Pancreas (tissue), 10 donors: ENCODE data around the gene CASZ1. TPM values are rescaled to one million over a fixed set of nuclear protein-coding genes. Genes with fewer than 3 reads are reported as not detected.
A peak's percentile ranks its signal among the peaks of the same experiment; 100 is the strongest.

Experiments
- ATAC-seq, 4 donors: fragments of 200-7000 bp; cut with Tn5 transposase; one replicate each; pipeline versions ENCODE4 v1.8.0 to v1.9.1; 2020; ENCODE audit warnings: mild to moderate bottlenecking in 4 of 4, moderate library complexity in 4 of 4
- DNase-seq, 6 donors: peaks; one replicate each; pipeline ENCODE4 v3.0.0-alpha.2; 2020
- FAIRE-seq: peaks from 2 replicates; lab custom pipeline; 2012; peaks lifted over from hg19 to GRCh38; lab: Jason Lieb, UNC
- H3K27ac ChIP-seq, 4 donors: fragments of 200-600 bp; sonication (generic); 1 replicate in 3 of 4; 2 replicates in 1 of 4; pipeline versions ENCODE4 v1.5.0 to v1.8.0; 2020
- H3K27me3 ChIP-seq, 4 donors: fragments of 200-600 bp; one replicate each; pipeline ENCODE4 v1.8.0; 2021
- H3K36me3 ChIP-seq, 3 donors: fragments of 200-600 bp; sonication (generic) in 1 of 3; one replicate each; pipeline versions ENCODE4 v1.5.0 to v1.8.0; 2020 to 2021
- H3K4me1 ChIP-seq, 3 donors: fragments of 200-600 bp; one replicate each; pipeline ENCODE4 v1.8.0; 2021
- H3K4me3 ChIP-seq, 4 donors: fragments of 200-600 bp; sonication (generic) in 2 of 4; one replicate each; pipeline versions ENCODE4 v1.5.0 to v1.8.0; 2020 to 2021
- H3K9me3 ChIP-seq, 4 donors: fragments of 200-600 bp; one replicate each; pipeline ENCODE4 v1.8.0; 2021
- WGBS, 2 donors: extraction: QIAGEN DNeasy Blood & Tissue Kit; methylation state at CpG; one replicate each; pipeline ENCODE4 v1.1.7; 2013; 5-methylcytosine and 5-hydroxymethylcytosine counted together
- intact Hi-C, 3 donors: fragments of 100-400 bp; cut with DNase I; formaldehyde crosslinking; loops; one replicate each; pipeline versions ENCODE4 v1.11.1 to v1.14.2; 2022
- polyA plus RNA-seq, 2 donors: library from polyadenylated mRNA; stranded (reverse); fragments of 200-250 nt; gene quantifications; one replicate each; pipeline ENCODE4 v1.2.3, GENCODE V29; 2013
- total RNA-seq, 6 donors: library from RNA; stranded (reverse); fragmentation: NEBNext Ultra II Directional in 4 of 6; extraction: Animal tissue kit (Norgen Biotek cat#: 25700) in 4 of 6; gene quantifications; one replicate each; pipeline versions ENCODE4 v1.2.1 to v1.2.4, GENCODE V29; 2021 to 2023
- TF ChIP-seq, protein P1 (sequence below), 4 donors: fragments of 200-600 bp; sonication (generic) in 3 of 4; IDR thresholded peaks; one replicate each; pipeline versions ENCODE4 v1.5.0 to v1.8.0; 2021; ENCODE audit warnings: antibody characterized with exemption in 4 of 4
- donor health status: healthy with polysubstance abuse.
- donor health status: DM: no; HTN: no; CAD: no; lungs with moderate emphysema.
- donor health status: DM: no; HTN: no; CAD: no.
- donor health status: control.
- donor health status: control.
- donor health status: Bipolar disorder and iron deficiency.
- donor health status: DM: yes; HTN: yes; CAD: no.
- donor health status: DM: no; HTN: no; CAD: no.
- donor health status: DM: no; HTN: no; CAD: no.
- donor health status: DM: yes; HTN: yes; CAD: no.

Gene CASZ1
- total and polyA plus RNA-seq, 8 donors: 6.7 to 18.9 (median 13.8) TPM

DNA sequence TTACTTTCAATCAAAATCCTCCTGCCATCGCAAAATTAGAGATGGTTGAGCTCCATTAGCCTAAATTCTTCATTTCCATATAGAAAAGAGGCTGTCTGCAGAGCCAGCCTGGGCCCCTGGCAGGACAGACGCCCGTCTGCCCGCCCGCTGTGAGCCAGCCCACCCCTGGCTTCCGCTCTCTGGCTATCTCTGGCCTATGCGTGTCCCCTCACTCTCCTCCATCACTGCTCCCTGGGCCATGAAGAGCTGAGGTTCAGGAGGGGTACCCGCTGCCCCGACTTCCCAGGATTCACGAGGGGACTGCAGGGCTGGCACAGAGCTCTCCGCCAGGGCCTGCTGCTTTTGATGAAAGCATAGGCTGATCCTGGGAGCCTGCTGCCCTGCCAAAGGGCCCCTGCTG lies 117.6 kb downstream of the CASZ1 start:
- FAIRE-seq (no peak), DNase-seq (no peak), ATAC-seq (no peak)
- no peak overlapping the region for H3K27ac ChIP-seq
- peaks cover 6 to 29% (median 22%) of the 10 kb centered on the region in 3 donors for H3K4me1 ChIP-seq
- no peaks in the 10 kb centered on the region for H3K27me3 ChIP-seq
- no peaks in the 10 kb centered on the region for H3K36me3 ChIP-seq
- no peak overlapping the region for H3K4me3 ChIP-seq
- H3K9me3 ChIP-seq: no peaks in the 10 kb centered on the region
- 95 to 96% methylated on average over 11 of the region's 11 CpGs for WGBS, 2 donors
- TF ChIP-seq, protein P1, sequence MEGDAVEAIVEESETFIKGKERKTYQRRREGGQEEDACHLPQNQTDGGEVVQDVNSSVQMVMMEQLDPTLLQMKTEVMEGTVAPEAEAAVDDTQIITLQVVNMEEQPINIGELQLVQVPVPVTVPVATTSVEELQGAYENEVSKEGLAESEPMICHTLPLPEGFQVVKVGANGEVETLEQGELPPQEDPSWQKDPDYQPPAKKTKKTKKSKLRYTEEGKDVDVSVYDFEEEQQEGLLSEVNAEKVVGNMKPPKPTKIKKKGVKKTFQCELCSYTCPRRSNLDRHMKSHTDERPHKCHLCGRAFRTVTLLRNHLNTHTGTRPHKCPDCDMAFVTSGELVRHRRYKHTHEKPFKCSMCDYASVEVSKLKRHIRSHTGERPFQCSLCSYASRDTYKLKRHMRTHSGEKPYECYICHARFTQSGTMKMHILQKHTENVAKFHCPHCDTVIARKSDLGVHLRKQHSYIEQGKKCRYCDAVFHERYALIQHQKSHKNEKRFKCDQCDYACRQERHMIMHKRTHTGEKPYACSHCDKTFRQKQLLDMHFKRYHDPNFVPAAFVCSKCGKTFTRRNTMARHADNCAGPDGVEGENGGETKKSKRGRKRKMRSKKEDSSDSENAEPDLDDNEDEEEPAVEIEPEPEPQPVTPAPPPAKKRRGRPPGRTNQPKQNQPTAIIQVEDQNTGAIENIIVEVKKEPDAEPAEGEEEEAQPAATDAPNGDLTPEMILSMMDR (IDR thresholded peaks at IDR 0.05): no peak
- intact Hi-C loops: no loop called here

DNA sequence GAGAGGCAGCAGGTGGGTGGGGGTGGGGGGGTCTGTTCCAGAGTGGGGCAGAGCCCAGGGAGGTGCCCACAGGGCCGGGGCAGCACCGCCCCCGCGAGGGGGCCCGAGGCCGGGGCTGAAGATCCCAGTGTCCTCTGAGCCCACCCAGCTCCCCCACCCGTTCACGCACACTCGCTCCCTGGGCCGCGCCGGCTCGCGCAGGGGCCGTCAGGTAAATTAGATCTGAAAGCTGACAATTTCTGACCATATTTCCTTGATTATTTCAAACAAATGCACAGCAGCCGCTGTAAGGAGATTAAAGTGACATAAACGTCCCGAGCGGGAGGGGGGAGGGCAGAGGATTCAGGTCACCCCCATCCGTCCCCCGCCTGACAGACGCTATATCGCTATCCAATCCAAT lies 118.0 kb downstream of the CASZ1 start:
- ATAC-seq (no peak), DNase-seq (no peak), FAIRE-seq (no peak)
- Histone ChIP-seq H3K36me3 (no peaks in the 10 kb centered on the region), H3K27ac (no peak overlapping the region), H3K4me1 (peaks cover 6 to 29% (median 22%) of the 10 kb centered on the region in 3 donors), H3K9me3 (no peaks in the 10 kb centered on the region), H3K27me3 (no peaks in the 10 kb centered on the region), H3K4me3 (no peak overlapping the region)
- intact Hi-C loops: no loop called here
- TF ChIP-seq, protein P1 (IDR thresholded peaks at IDR 0.05): no peak
- 94 to 96% methylated on average over 23 of the region's 23 CpGs for WGBS, 2 donors

DNA sequence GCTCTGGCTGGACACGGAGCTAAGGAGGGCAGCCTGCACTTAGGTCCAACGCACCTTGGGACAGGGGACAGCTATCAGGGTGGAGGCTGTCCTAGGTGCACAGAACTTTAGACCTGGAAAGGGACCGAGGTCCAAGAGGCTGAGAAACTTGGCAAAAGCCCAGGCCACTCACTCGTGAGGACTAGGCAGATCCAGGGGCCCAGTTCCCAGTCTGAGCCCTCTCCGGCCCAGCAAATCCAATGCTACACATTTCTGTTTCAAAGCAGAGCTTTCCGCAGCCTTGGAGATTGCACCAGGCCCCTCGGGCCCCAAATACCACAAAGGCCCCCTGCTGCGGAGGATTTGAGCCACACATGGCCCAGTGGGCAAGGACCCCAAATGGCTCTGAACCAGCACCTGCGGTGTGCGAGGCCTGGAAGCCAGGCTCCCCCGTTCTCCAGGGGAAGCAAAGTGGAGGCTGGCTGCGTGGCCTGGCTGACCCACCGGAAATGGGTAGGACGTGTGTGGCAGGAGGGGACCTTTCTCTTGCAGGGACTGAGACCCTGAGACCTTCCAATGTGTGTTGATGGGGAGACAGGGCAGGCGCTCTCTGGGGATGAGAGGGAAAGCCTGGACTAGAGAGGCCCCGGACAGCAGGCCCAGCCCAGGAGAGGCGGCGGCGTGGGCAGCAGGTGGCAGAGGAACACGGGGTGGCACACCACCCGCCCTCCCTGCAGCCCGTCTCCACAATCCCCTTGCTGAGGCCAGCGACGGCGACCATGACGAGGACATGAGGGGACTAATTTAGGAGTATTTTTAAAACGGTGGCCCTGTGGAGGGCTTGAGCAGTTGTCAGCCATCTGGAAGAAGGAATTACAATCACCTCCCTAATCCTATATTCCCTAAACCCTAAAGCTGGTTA lies 118.7 kb downstream of the CASZ1 start:
- H3K4me1 ChIP-seq: peaks cover 6 to 23% (median 16%) of the 10 kb centered on the region in 3 donors
- no peak overlapping the region for H3K4me3 ChIP-seq
- no peaks in the 10 kb centered on the region for H3K9me3 ChIP-seq
- ATAC-seq: peak in 3 of 4 donors; percentile 5 to 18 (median 10)
- no peak for FAIRE-seq
- no peaks in the 10 kb centered on the region for H3K36me3 ChIP-seq
- no peak overlapping the region for H3K27ac ChIP-seq
- intact Hi-C loops: no loop called here
- no peaks in the 10 kb centered on the region for H3K27me3 ChIP-seq
- 76 to 77% methylated on average over 27 of the region's 27 CpGs for WGBS, 2 donors
- DNase-seq: peak in 1 of 6 donors; percentile 48
- TF ChIP-seq, protein P1 (IDR thresholded peaks at IDR 0.05): no peak

DNA sequence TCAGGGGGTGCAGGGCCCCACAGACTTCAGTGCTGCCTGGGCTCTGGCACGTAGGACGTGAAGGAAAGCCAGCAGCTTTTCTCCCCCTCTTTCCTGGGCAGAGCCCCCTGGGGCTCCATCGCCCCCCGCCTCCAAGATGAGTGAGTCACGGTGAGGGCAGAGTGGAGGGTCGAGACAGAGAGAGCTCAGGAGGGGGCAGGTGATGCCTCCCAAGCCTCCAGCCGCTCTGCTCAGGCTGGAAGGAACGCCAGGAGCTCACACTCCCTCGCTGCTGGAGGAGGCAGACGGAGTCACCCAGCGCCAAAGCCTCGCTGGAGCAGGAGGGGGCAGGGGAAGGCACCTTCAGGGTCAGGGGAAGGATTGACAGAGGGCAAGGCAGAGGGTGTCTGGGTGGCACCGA lies 119.5 kb downstream of the CASZ1 start:
- H3K4me1 ChIP-seq: peaks cover 6 to 15% (median 8%) of the 10 kb centered on the region in 3 donors
- no peaks in the 10 kb centered on the region for H3K36me3 ChIP-seq
- DNase-seq: no peak
- no peak for FAIRE-seq
- no peak overlapping the region for H3K27ac ChIP-seq
- intact Hi-C loops: no loop called here
- peak in 1 of 4 donors; percentile 3 for ATAC-seq
- no peak overlapping the region for H3K4me3 ChIP-seq
- no peaks in the 10 kb centered on the region for H3K9me3 ChIP-seq
- TF ChIP-seq, protein P1 (IDR thresholded peaks at IDR 0.05): no peak
- H3K27me3 ChIP-seq: no peaks in the 10 kb centered on the region
- 69 to 70% methylated on average over 13 of the region's 13 CpGs for WGBS, 2 donors

DNA sequence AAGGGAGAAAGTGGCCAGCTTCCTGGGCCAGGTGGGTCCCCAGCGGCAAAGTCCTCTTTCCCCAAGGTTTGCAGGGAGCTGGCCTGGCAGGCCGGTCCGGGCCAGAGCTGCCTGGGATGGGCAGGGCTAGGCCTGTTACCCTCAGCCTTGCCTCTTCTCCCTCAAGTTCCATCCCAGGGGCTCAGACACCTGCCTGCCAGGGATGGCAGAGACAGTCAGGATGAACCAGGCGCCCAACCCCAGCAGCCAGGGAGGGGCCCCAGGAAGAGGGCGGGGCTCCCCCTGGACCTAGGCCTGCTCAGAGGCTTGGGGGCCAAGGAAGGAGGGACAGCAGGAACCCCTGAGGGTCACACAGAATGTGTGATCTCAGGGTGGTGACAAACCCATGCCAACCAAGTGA lies 120.6 kb downstream of the CASZ1 start:
- Histone ChIP-seq H3K27ac (peak overlapping the region; percentile 25 to 65 (median 62)), H3K36me3 (no peaks in the 10 kb centered on the region), H3K9me3 (no peaks in the 10 kb centered on the region), H3K27me3 (no peaks in the 10 kb centered on the region), H3K4me3 (no peak overlapping the region), H3K4me1 (peaks cover 5 to 10% (median 6%) of the 10 kb centered on the region in 3 donors)
- ATAC-seq (no peak), FAIRE-seq (no peak), DNase-seq (no peak)
- TF ChIP-seq, protein P1 (IDR thresholded peaks at IDR 0.05): no peak
- intact Hi-C loops: no loop called here
- WGBS, 2 donors: 78 to 86% methylated on average over 5 of the region's 5 CpGs
